Measurements from ENCODE around the gene SORCS2. TPM values are rescaled to one million over a fixed set of nuclear protein-coding genes. Genes with fewer than 3 reads are reported as not detected.

Gene SORCS2
- total RNA-seq, 1 donor from 2014 or later: 13.8 TPM

DNA sequence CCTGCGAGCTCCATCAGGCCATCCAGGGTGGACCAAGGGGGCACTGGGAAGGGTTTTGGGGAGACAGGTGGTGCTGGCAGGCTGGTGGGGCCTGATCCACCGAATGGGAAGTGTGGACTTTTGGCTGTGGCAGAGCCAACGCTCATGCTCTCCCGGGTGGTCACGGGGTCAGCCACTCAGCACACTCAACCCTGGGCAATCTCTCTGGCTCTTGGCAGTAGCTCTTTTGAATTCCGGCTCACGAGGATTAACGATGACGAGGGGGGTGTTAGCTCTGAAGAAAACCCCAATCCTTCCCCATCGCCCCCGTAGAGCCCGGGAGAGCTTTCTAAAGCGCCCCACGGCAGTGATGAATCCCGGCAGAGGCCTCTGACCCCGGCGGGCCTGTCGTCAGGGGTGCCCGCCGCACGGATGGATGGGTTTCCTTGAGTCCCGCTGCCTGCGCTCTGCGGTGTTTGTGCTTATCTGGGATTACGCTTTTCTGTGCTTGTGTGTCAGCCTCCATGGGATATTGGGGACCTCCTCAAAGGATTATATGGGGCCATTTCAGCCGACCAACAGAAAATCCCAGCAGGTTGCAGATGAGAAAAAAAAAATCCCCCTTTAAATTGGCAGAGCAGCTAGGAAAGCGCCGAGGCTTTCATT, 399.2 kb downstream of the SORCS2 start:
- Mint-ChIP-seq H3K4me1 (ENCODE audit: low read depth, unreplicated experiment) (peaks cover 3% of the 10 kb centered on the region), H3K36me3 (ENCODE audit: low read depth, unreplicated experiment) (peaks cover 21% of the 10 kb centered on the region), H3K27me3 (ENCODE audit: low read depth, unreplicated experiment) (peaks cover 51% of the 10 kb centered on the region), H3K9me3 (ENCODE audit: unreplicated experiment) (peaks cover 38% of the 10 kb centered on the region), H3K27ac (ENCODE audit: unreplicated experiment) (no peak overlapping the region), H3K4me3 (ENCODE audit: unreplicated experiment) (no peak overlapping the region)
- Histone ChIP-seq H3K27ac (ENCODE audit: low read depth, low read length) (no peak overlapping the region), H3K27me3 (ENCODE audit: insufficient read depth, low read length) (peaks cover 5% of the 10 kb centered on the region), H3K79me2 (ENCODE audit: insufficient read depth, low read length) (no peaks in the 10 kb centered on the region), H3K4me1 (ENCODE audit: insufficient read depth, low read length) (peaks cover 22% of the 10 kb centered on the region), H2AFZ (ENCODE audit: low read depth, low read length) (no peak overlapping the region), H3K4me3 (ENCODE audit: insufficient read depth, low read depth, low read length) (no peak overlapping the region), H3K9me3 (ENCODE audit: insufficient read depth, low read depth, low read length) (no peaks in the 10 kb centered on the region), H3K9ac (ENCODE audit: low read length) (no peak overlapping the region), H3K4me2 (ENCODE audit: low read length) (no peak overlapping the region), H3K36me3 (ENCODE audit: insufficient read depth, low read length) (no peaks in the 10 kb centered on the region), H4K20me1 (ENCODE audit: insufficient read depth, low read length) (peaks cover 11% of the 10 kb centered on the region)
- DNase-seq (ENCODE audit: low read depth) (no peak), FAIRE-seq (no peak)
- TF ChIP-seq, protein P1, sequence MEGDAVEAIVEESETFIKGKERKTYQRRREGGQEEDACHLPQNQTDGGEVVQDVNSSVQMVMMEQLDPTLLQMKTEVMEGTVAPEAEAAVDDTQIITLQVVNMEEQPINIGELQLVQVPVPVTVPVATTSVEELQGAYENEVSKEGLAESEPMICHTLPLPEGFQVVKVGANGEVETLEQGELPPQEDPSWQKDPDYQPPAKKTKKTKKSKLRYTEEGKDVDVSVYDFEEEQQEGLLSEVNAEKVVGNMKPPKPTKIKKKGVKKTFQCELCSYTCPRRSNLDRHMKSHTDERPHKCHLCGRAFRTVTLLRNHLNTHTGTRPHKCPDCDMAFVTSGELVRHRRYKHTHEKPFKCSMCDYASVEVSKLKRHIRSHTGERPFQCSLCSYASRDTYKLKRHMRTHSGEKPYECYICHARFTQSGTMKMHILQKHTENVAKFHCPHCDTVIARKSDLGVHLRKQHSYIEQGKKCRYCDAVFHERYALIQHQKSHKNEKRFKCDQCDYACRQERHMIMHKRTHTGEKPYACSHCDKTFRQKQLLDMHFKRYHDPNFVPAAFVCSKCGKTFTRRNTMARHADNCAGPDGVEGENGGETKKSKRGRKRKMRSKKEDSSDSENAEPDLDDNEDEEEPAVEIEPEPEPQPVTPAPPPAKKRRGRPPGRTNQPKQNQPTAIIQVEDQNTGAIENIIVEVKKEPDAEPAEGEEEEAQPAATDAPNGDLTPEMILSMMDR (IDR thresholded peaks at IDR 0.05; ENCODE audit: insufficient read depth, low read depth, low read length): no peak
- no peak for TF ChIP-seq EZH2 (IDR thresholded peaks at IDR 0.05; ENCODE audit: insufficient read depth, low read length)

DNA sequence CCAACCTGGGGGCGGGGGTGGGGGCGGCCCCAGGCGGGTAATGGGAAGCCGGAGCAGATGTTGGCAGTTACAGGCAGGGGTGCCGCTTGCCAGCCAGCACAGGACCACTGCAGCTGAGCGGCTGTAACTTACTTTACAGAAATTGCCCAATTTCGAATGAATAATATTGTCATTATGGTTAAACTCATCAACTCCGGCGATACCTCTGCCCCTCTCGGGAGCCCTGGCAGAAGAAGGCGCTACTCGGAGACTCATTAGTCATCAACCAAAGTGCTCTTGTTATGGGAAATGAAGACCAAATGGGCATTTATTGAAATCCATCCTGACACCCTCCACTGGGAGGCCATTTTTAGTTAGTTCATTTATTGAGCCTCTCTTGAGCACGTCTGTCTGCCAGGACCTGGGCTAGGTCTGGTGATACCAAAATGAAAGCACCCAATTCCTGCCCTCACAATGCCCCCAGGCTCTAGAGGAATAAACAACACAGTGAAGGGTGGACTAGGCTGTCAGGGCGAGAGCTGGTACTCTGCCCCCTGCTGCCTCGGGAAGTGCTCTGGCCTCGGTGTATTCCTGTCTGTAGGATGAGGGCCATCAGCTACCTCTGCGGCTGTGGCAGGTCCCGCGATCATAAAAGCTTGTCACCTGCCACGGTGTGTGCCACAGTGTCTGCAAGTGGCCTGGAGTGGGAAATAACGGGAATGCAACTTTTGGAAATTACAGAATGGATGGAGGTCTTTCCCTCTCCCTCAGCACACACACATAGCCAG, 401.5 kb downstream of the SORCS2 start:
- peaks cover 51% of the 10 kb centered on the region for H3K27me3 Mint-ChIP-seq (ENCODE audit: low read depth, unreplicated experiment)
- no peak overlapping the region for H3K27ac ChIP-seq (ENCODE audit: low read depth, low read length)
- no peak overlapping the region for H3K4me2 ChIP-seq (ENCODE audit: low read length)
- no peak overlapping the region for H2AFZ ChIP-seq (ENCODE audit: low read depth, low read length)
- H3K9ac ChIP-seq (ENCODE audit: low read length): no peak overlapping the region
- TF ChIP-seq EZH2 (IDR thresholded peaks at IDR 0.05; ENCODE audit: insufficient read depth, low read length): no peak
- TF ChIP-seq, protein P1 (IDR thresholded peaks at IDR 0.05; ENCODE audit: insufficient read depth, low read depth, low read length): no peak
- no peaks in the 10 kb centered on the region for H3K36me3 ChIP-seq (ENCODE audit: insufficient read depth, low read length)
- H3K4me1 ChIP-seq (ENCODE audit: insufficient read depth, low read length): peaks cover 25% of the 10 kb centered on the region
- FAIRE-seq: no peak
- peaks cover 19% of the 10 kb centered on the region for H4K20me1 ChIP-seq (ENCODE audit: insufficient read depth, low read length)
- H3K36me3 Mint-ChIP-seq (ENCODE audit: low read depth, unreplicated experiment): peaks cover 13% of the 10 kb centered on the region
- H3K79me2 ChIP-seq (ENCODE audit: insufficient read depth, low read length): no peaks in the 10 kb centered on the region
- H3K4me3 ChIP-seq (ENCODE audit: insufficient read depth, low read depth, low read length): no peak overlapping the region
- peaks cover 5% of the 10 kb centered on the region for H3K27me3 ChIP-seq (ENCODE audit: insufficient read depth, low read length)
- no peak for DNase-seq (ENCODE audit: low read depth)
- no peak overlapping the region for H3K4me3 Mint-ChIP-seq (ENCODE audit: unreplicated experiment)
- peaks cover 3% of the 10 kb centered on the region for H3K4me1 Mint-ChIP-seq (ENCODE audit: low read depth, unreplicated experiment)
- peaks cover 22% of the 10 kb centered on the region for H3K9me3 Mint-ChIP-seq (ENCODE audit: unreplicated experiment)
- peaks cover under 1% of the 10 kb centered on the region for H3K9me3 ChIP-seq (ENCODE audit: insufficient read depth, low read depth, low read length)
- no peak overlapping the region for H3K27ac Mint-ChIP-seq (ENCODE audit: unreplicated experiment)

All from astrocyte (in vitro differentiated cells and primary cell).